K562 (cell line): ENCODE data around the gene ACTN3. TPM values are rescaled to one million over a fixed set of nuclear protein-coding genes. Genes with fewer than 3 reads are reported as not detected.

Experiments
- ATAC-seq: fragments of 200-7000 bp; cut with Tn5 transposase; 3 replicates; pipeline ENCODE4 v1.9.1; 2020; ENCODE audit warnings: moderate library complexity
- BruUV-seq: library from RNA; stranded (reverse); fragments of 400-500 nt; replicated peaks from 2 replicates; lab custom pipeline; 2021; lab: Mats Ljungman, UMichigan
- CTCF ChIA-PET: fragments of 300-600 bp; formaldehyde crosslinking; extraction: SDS; loops from one replicate; lab custom pipeline; 2021; ENCODE audit warnings: low intra/inter-chr PET ratio; lab: Yijun Ruan, JAX
- POLR2A ChIA-PET: fragments of 300-600, 350-650 bp; sonication (Branson Sonifier 250); formaldehyde crosslinking; extraction: SDS; loops from one replicate; lab custom pipeline; 2021; ENCODE audit warnings: antibody characterized with exemption, inconsistent platforms; lab: Yijun Ruan, JAX
- DNase-seq, 4 experiments: peaks; one replicate each; pipeline versions ENCODE4 v3.0.0 to v3.0.0-alpha.2; 2011 to 2018; ENCODE audit warnings: low spot score in 3 of 4, mixed read lengths in 3 of 4; ENCODE audit errors: extremely low read depth in 1 of 4
- FAIRE-seq: peaks from 2 replicates; lab custom pipeline; 2011; peaks lifted over from hg19 to GRCh38; lab: Jason Lieb, UNC
- H2AFZ ChIP-seq: 2 replicates; pipeline ENCODE4 v1.6.0; 2011; ENCODE audit warnings: low read depth, low read length, control low read depth, inconsistent platforms
- H3K27ac ChIP-seq: fragments of 200-600 bp; 3 replicates; pipeline ENCODE4 v1.8.0; 2011; ENCODE audit warnings: low read depth, mild to moderate bottlenecking, control low read depth, inconsistent platforms, low read length, moderate library complexity, mixed read lengths; ENCODE audit errors: extremely low read depth
- H3K27me3 ChIP-seq, 2 experiments: fragments of 300-600 bp in 1 of 2; 2 replicates in 1 of 2; 3 replicates in 1 of 2; pipeline versions ENCODE4 v1.6.0 to v1.8.0; 2011; ENCODE audit warnings: inconsistent platforms in 2 of 2, low read length in 2 of 2, mild to moderate bottlenecking in 1 of 2, mixed read lengths in 1 of 2, moderate library complexity in 1 of 2; ENCODE audit not compliant: control insufficient read depth in 2 of 2, insufficient read depth in 2 of 2
- H3K36me3 ChIP-seq: fragments of 300-600 bp; 3 replicates; pipeline ENCODE4 v1.8.0; 2011; ENCODE audit warnings: mild to moderate bottlenecking, low read length, inconsistent platforms; ENCODE audit not compliant: control insufficient read depth, insufficient read depth
- H3K4me1 ChIP-seq, 2 experiments: fragments of 200-600 bp in 1 of 2; replicated peaks in 1 of 2; 2 replicates in 1 of 2; 3 replicates in 1 of 2; pipeline versions ENCODE4 v1.5.1 to v1.8.0; 2011; ENCODE audit warnings: inconsistent platforms in 2 of 2, low read length in 2 of 2, mild to moderate bottlenecking in 1 of 2, mixed read lengths in 1 of 2, moderate library complexity in 1 of 2; ENCODE audit not compliant: control insufficient read depth in 2 of 2, insufficient read depth in 2 of 2
- H3K4me2 ChIP-seq: 2 replicates; pipeline ENCODE4 v1.6.1; 2011; ENCODE audit warnings: low read length, control low read depth, inconsistent platforms, mixed read lengths; ENCODE audit not compliant: insufficient read depth
- H3K4me3 ChIP-seq: fragments of 200-600 bp; sonication (generic), shearing (Covaris generic); 2 replicates; pipeline ENCODE4 v1.5.1; 2016; ENCODE audit warnings: control low read depth, inconsistent platforms
- H3K79me2 ChIP-seq: fragments of 200-600 bp; 3 replicates; pipeline ENCODE4 v1.8.0; 2011; ENCODE audit warnings: low read length, inconsistent platforms; ENCODE audit not compliant: control insufficient read depth, insufficient read depth
- H3K9ac ChIP-seq, 2 experiments: 2 replicates each; pipeline versions ENCODE4 v1.6.0 to v1.6.1; 2011; ENCODE audit warnings: low read depth in 2 of 2, low read length in 2 of 2, control low read depth in 1 of 2, inconsistent platforms in 1 of 2, mild to moderate bottlenecking in 1 of 2, mixed read lengths in 1 of 2; ENCODE audit not compliant: insufficient read depth in 1 of 2
- H3K9me1 ChIP-seq: one replicate; pipeline ENCODE4 v1.6.0; 2011; ENCODE audit warnings: inconsistent platforms, mild to moderate bottlenecking, low read length, moderate library complexity; ENCODE audit not compliant: control insufficient read depth, insufficient read depth
- H3K9me3 ChIP-seq: replicated peaks from 2 replicates; pipeline ENCODE4 v1.5.1; 2011; ENCODE audit warnings: low read depth, low read length, inconsistent platforms; ENCODE audit not compliant: control insufficient read depth, insufficient read depth
- H4K20me1 ChIP-seq: replicated peaks from 2 replicates; pipeline ENCODE4 v1.6.1; 2011; ENCODE audit warnings: low read length, inconsistent platforms, mixed read lengths; ENCODE audit not compliant: control insufficient read depth, insufficient read depth
- CREBBP ChIP-seq: IDR thresholded peaks from one replicate; pipeline ENCODE4 v1.6.1; 2012; ENCODE audit warnings: low read depth, mild to moderate bottlenecking, control low read depth, inconsistent platforms, low read length
- CSDE1 ChIP-seq, 2 experiments: fragments of 450-650 bp; IDR thresholded peaks; 2 replicates each; pipeline ENCODE4 v1.6.1; 2016; ENCODE audit warnings: mild to moderate bottlenecking in 1 of 2
- ELF2 ChIP-seq: fragments of 250-450 bp; sonication (Bioruptor Pico); IDR thresholded peaks from 2 replicates; pipeline ENCODE4 v1.5.0; 2021; ENCODE audit warnings: mild to moderate bottlenecking
- GABPA ChIP-seq: fragments of 200-800 bp; sonication (Bioruptor generic); conservative IDR thresholded peaks from 2 replicates; pipeline ENCODE4 v1.6.1; 2016; ENCODE audit warnings: low read depth, missing genetic modification characterization, missing compliant biosample characterization
- IFI16 ChIP-seq: fragments of 250-450 bp; sonication (Bioruptor Pico); IDR thresholded peaks from 2 replicates; pipeline ENCODE4 v2.1.2; 2022; ENCODE audit warnings: mild to moderate bottlenecking, inconsistent platforms
- MED1 ChIP-seq: sonication (generic); formaldehyde crosslinking; IDR thresholded peaks from 2 replicates; pipeline ENCODE4 v1.8.1; 2023; ENCODE audit warnings: missing genetic modification reagents, borderline replicate concordance
- NELFE ChIP-seq: IDR thresholded peaks from 2 replicates; pipeline ENCODE4 v1.6.1; 2011; ENCODE audit warnings: mild to moderate bottlenecking; ENCODE audit not compliant: insufficient read depth, insufficient read length
- PTRF ChIP-seq: fragments of 450-650 bp; IDR thresholded peaks from 2 replicates; pipeline ENCODE4 v1.6.1; 2016; ENCODE audit warnings: mild to moderate bottlenecking, missing genetic modification characterization, missing compliant biosample characterization
- SMAD4 ChIP-seq: fragments of 250-450 bp; sonication (Bioruptor Pico); conservative IDR thresholded peaks from 2 replicates; pipeline ENCODE4 v1.8.0; 2021; ENCODE audit warnings: inconsistent platforms, mild to moderate bottlenecking, moderate library complexity
- SNRNP70 ChIP-seq: fragments of 200-400 bp; formaldehyde crosslinking; optimal IDR thresholded peaks from 2 replicates; pipeline ENCODE3; 2017; ENCODE audit warnings: low read depth, low read length
- STAT5A ChIP-seq: IDR thresholded peaks from 2 replicates; pipeline ENCODE4 v1.6.1; 2012; ENCODE audit warnings: low read length, inconsistent platforms, borderline replicate concordance
- TAF7 ChIP-seq: fragments of 450-650 bp; IDR thresholded peaks from 2 replicates; pipeline ENCODE4 v1.6.1; 2016; ENCODE audit warnings: missing genetic modification characterization, missing compliant biosample characterization
- ZEB2 ChIP-seq: fragments of 450-650 bp; IDR thresholded peaks from 2 replicates; pipeline ENCODE4 v1.6.1; 2016
- ZNF830 ChIP-seq: fragments of 250-450 bp; sonication (Bioruptor Pico); IDR thresholded peaks from 2 replicates; pipeline ENCODE4 v1.5.0; 2021; ENCODE audit warnings: mild to moderate bottlenecking
- ZSCAN29 ChIP-seq: fragments of 450-650 bp; IDR thresholded peaks from 2 replicates; pipeline ENCODE4 v1.6.1; 2017
- WGBS: fragments of 100-300 bp; shearing (Covaris generic); methylation state at CpG from one replicate; pipeline ENCODE4 v1.1.6; 2016; ENCODE audit warnings: low coverage, mixed read lengths; ENCODE audit not compliant: insufficient coverage; ENCODE audit errors: missing lambda C conversion rate; 5-methylcytosine and 5-hydroxymethylcytosine counted together
- in situ Hi-C: fragments of 300-500 bp; cut with MboI; formaldehyde crosslinking; loops from 4 replicates; pipeline ENCODE4 v1.15.0; 2018; ENCODE audit warnings: inconsistent platforms, mixed read lengths
- intact Hi-C: fragments of 100-400 bp; cut with micrococcal nuclease; formaldehyde crosslinking; loops from 2 replicates; pipeline ENCODE4 v1.14.2; 2022
- polyA plus RNA-seq, 8 experiments: library from polyadenylated mRNA; depleted of rRNA in 4 of 8; stranded (reverse) in 5 of 8; unstranded in 3 of 8; fragments of >200 nt; fragmentation: Nextera tagmentation in 2 of 8; fragmentation: Illumina TruSeq in 1 of 8; extraction: Ambion mirVana in 2 of 8; extraction: Trizol in 1 of 8; gene quantifications; 2 replicates each; pipeline versions ENCODE4 v1.2.1 to v1.2.3, GENCODE V29; 2011 to 2014; ENCODE audit warnings: inconsistent platforms in 1 of 8, missing spikeins in 1 of 8
- total RNA-seq, 7 experiments: library from RNA; depleted of rRNA in 6 of 7; stranded (reverse); fragments of >200 nt in 6 of 7; fragmentation: Illumina TruSeq in 2 of 7; extraction: Trizol in 2 of 7; gene quantifications; 2 replicates each; pipeline versions ENCODE4 v1.2.1 to v1.2.3, GENCODE V29; 2011 to 2021; ENCODE audit warnings: low replicate concordance in 1 of 7
- TF ChIP-seq, protein P1 (sequence below): sonication (generic); formaldehyde crosslinking; IDR thresholded peaks from 2 replicates; pipeline ENCODE4 v1.8.0; 2023; ENCODE audit warnings: mild to moderate bottlenecking, missing genetic modification reagents
- TF ChIP-seq, protein P2 (sequence below): sonication (generic); formaldehyde crosslinking; IDR thresholded peaks from 2 replicates; pipeline ENCODE4 v1.8.0; 2023; ENCODE audit warnings: missing genetic modification reagents, mild to moderate bottlenecking, borderline replicate concordance

ACTN3 gene
- total and polyA plus RNA-seq, 9 of the 15 experiments (the other 6 are each of a cell fraction or from before 2014, with no cell fraction given) = not detected

DNA sequence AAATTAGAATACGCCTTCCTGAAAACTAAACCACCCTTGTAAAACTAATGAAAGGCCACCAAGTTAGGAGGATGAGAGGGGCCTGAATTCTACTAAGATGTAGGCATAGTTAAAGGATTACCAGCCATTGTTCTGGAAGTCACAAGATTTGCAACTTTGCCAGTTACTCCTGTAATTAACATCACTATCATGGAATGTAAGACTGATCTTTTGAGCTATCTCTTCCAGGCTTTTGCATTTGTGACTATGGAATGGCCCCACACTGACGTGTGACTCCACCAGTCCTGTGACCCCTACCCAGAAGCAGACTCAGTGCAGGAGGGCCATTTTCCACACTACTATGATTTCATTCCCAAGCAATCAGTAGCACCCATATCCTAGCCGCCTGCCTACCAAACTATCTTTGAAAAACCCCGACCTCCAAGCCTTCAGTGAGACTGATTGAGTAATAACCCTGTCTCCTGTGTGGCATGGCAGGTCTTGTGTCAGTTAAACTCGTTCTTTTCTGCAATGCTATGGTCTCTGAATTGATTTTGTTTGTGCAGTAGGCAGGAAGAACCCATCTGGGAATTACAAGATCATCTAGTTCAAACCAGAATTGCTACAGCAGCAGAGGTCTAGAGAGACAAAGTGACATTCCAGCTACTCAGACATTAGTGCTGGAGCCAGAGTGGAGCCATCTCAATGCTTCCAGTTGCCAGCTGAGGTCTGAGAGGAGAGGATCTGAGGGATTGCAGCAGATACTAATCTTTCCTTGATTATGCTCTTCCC is 23.6 kb downstream of the ACTN3 start:
- no peaks in the 10 kb centered on the region for H4K20me1 ChIP-seq
- no peak for FAIRE-seq
- intact Hi-C loops (no loop called here), in situ Hi-C loops (loop anchor here (5.0 kb wide), 1 partner anchor 112 kb away; no protein-coding TSS in a partner anchor)
- H3K4me2 ChIP-seq = no peak overlapping the region
- BruUV-seq = no TSS peak
- ChIA-PET POLR2A (interaction anchor here (0.8 to 1.8 kb wide), 3 partner anchors 11 to 106 kb away, joined by 3 to 8 read pairs (median 3); no protein-coding TSS in a partner anchor), CTCF (interaction anchor here (0.5 kb wide), 1 partner anchor 44 kb away, joined by 9 read pairs; no protein-coding TSS in a partner anchor)
- peaks cover 0 to 10% of the 10 kb centered on the region in 2 experiments; a peak in 2 of 5 replicates for H3K27me3 ChIP-seq
- WGBS = 22% methylated on average over 5 of the region's 5 CpGs
- no peak for ATAC-seq
- DNase-seq = no peak
- peaks cover 8 to 19% of the 10 kb centered on the region in 2 experiments; a peak in 4 of 5 replicates for H3K4me1 ChIP-seq
- no peaks in the 10 kb centered on the region for H3K9me3 ChIP-seq
- H3K4me3 ChIP-seq = no peak overlapping the region
- no peak overlapping the region for H2AFZ ChIP-seq
- no peaks in the 10 kb centered on the region for H3K79me2 ChIP-seq
- no peak for TF ChIP-seq ELF2 (CRISPR knock-in tag)
- TF ChIP-seq, protein P1, sequence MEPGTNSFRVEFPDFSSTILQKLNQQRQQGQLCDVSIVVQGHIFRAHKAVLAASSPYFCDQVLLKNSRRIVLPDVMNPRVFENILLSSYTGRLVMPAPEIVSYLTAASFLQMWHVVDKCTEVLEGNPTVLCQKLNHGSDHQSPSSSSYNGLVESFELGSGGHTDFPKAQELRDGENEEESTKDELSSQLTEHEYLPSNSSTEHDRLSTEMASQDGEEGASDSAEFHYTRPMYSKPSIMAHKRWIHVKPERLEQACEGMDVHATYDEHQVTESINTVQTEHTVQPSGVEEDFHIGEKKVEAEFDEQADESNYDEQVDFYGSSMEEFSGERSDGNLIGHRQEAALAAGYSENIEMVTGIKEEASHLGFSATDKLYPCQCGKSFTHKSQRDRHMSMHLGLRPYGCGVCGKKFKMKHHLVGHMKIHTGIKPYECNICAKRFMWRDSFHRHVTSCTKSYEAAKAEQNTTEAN = no peak
- TF ChIP-seq, protein P2, sequence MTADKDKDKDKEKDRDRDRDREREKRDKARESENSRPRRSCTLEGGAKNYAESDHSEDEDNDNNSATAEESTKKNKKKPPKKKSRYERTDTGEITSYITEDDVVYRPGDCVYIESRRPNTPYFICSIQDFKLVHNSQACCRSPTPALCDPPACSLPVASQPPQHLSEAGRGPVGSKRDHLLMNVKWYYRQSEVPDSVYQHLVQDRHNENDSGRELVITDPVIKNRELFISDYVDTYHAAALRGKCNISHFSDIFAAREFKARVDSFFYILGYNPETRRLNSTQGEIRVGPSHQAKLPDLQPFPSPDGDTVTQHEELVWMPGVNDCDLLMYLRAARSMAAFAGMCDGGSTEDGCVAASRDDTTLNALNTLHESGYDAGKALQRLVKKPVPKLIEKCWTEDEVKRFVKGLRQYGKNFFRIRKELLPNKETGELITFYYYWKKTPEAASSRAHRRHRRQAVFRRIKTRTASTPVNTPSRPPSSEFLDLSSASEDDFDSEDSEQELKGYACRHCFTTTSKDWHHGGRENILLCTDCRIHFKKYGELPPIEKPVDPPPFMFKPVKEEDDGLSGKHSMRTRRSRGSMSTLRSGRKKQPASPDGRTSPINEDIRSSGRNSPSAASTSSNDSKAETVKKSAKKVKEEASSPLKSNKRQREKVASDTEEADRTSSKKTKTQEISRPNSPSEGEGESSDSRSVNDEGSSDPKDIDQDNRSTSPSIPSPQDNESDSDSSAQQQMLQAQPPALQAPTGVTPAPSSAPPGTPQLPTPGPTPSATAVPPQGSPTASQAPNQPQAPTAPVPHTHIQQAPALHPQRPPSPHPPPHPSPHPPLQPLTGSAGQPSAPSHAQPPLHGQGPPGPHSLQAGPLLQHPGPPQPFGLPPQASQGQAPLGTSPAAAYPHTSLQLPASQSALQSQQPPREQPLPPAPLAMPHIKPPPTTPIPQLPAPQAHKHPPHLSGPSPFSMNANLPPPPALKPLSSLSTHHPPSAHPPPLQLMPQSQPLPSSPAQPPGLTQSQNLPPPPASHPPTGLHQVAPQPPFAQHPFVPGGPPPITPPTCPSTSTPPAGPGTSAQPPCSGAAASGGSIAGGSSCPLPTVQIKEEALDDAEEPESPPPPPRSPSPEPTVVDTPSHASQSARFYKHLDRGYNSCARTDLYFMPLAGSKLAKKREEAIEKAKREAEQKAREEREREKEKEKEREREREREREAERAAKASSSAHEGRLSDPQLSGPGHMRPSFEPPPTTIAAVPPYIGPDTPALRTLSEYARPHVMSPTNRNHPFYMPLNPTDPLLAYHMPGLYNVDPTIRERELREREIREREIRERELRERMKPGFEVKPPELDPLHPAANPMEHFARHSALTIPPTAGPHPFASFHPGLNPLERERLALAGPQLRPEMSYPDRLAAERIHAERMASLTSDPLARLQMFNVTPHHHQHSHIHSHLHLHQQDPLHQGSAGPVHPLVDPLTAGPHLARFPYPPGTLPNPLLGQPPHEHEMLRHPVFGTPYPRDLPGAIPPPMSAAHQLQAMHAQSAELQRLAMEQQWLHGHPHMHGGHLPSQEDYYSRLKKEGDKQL (CRISPR knock-in tag) = no peak
- no peak for TF ChIP-seq MED1
- TF ChIP-seq IFI16 (CRISPR knock-in tag) = no peak
- TF ChIP-seq CSDE1 (IDR thresholded peaks at IDR 0.05) = no peak
- no peak for TF ChIP-seq PTRF (tag)
- no peak for TF ChIP-seq CREBBP
- no peak for TF ChIP-seq ZSCAN29
- no peak for TF ChIP-seq NELFE
- TF ChIP-seq ZEB2 = no peak
- TF ChIP-seq SMAD4 (CRISPR knock-in tag) = no peak
- no peak for TF ChIP-seq SNRNP70
- TF ChIP-seq ZNF830 (CRISPR knock-in tag) = no peak
- no peak for TF ChIP-seq GABPA
- no peak for TF ChIP-seq TAF7
- TF ChIP-seq STAT5A = no peak
- no peak overlapping the region for H3K9ac ChIP-seq
- H3K9me1 ChIP-seq = no peaks in the 10 kb centered on the region
- H3K36me3 ChIP-seq = no peaks in the 10 kb centered on the region
- no peak overlapping the region for H3K27ac ChIP-seq
